Astrocyte of the spinal cord (primary cell): ENCODE results near the gene AUH.

ENCODE experiments used
- DNase-seq: peaks from one replicate; pipeline ENCODE4 v3.0.0; 2011; ENCODE audit warnings: low read depth, low spot score
- H3K4me3 ChIP-seq: 2 replicates; pipeline ENCODE4 v1.5.1; 2011; ENCODE audit warnings: low read depth, mild to moderate bottlenecking, low read length, moderate library complexity
- in situ Hi-C: cut with HindIII; loops from 2 replicates; pipeline ENCODE4 v1.10.0; 2017; ENCODE audit warnings: low sequenced_read_pairs
- TF ChIP-seq, protein P1 (sequence below): IDR thresholded peaks from 2 replicates; pipeline ENCODE4 v1.5.1; 2012; ENCODE audit warnings: low read depth, mild to moderate bottlenecking, low read length, inconsistent platforms

AUH gene

DNA sequence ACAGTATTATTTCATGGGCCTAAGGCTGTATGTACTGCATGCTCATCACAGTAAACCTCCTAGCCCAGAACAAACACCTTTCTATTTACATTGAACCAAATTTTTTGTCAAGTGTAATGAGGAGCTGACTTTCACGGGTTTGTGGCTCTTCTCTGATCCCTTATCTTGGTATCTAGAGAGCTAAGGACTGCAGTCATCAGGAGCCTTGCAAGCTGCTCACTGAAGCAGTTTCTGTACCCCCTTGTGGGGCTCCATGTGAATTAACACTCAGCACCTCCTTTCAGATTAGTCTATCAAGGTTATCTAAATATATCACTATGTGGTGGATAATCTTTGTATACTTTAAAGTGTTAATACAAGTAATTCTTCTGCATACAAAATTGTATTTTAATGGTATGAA lies 108.2 kb downstream of the AUH start:
- TF ChIP-seq, protein P1, sequence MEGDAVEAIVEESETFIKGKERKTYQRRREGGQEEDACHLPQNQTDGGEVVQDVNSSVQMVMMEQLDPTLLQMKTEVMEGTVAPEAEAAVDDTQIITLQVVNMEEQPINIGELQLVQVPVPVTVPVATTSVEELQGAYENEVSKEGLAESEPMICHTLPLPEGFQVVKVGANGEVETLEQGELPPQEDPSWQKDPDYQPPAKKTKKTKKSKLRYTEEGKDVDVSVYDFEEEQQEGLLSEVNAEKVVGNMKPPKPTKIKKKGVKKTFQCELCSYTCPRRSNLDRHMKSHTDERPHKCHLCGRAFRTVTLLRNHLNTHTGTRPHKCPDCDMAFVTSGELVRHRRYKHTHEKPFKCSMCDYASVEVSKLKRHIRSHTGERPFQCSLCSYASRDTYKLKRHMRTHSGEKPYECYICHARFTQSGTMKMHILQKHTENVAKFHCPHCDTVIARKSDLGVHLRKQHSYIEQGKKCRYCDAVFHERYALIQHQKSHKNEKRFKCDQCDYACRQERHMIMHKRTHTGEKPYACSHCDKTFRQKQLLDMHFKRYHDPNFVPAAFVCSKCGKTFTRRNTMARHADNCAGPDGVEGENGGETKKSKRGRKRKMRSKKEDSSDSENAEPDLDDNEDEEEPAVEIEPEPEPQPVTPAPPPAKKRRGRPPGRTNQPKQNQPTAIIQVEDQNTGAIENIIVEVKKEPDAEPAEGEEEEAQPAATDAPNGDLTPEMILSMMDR: no peak
- in situ Hi-C loops: no loop called here
- DNase-seq: no peak
- no peak overlapping the region for H3K4me3 ChIP-seq

DNA sequence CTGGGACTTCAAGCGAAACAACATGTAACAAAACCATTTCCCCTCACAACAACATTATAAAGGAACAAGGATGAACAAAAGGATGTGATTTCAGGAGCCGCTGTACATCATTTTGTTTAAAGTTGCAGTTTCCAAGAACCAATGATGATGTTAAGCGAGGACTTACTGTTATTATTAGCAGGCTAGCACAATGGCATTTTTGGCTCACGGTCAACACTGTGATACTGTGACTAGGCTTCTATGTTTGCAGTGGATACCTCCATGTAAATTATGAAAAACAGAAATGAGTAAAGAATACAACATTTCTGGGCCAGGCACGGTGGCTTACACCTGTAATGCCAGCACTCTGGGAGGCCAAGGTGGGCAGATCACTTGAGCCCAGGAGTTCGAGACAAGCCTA lies 113.0 kb downstream of the AUH start:
- no peak for DNase-seq
- H3K4me3 ChIP-seq: no peak overlapping the region
- in situ Hi-C loops: no loop called here
- TF ChIP-seq, protein P1: no peak

DNA sequence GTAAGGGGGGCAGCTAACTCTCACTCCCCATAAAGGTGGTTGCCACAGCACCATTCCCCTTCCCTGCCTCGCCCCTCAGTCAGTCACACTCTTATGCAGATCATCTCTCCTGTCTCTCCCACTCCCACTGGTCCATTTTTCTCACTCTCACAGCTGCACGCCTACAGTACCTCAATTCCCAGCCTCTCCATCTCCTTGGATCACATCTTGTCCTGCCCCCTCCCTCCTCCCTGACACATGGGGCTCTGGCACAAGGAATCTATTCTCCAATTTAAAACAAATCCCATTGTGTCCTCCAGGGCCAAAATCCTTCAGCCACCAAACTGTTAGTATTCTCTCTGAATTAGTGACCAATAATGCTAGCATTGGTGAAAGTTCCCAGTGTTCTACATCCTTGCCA lies 114.4 kb downstream of the AUH start:
- in situ Hi-C loops: no loop called here
- DNase-seq: no peak
- no peak overlapping the region for H3K4me3 ChIP-seq
- TF ChIP-seq, protein P1: no peak

DNA sequence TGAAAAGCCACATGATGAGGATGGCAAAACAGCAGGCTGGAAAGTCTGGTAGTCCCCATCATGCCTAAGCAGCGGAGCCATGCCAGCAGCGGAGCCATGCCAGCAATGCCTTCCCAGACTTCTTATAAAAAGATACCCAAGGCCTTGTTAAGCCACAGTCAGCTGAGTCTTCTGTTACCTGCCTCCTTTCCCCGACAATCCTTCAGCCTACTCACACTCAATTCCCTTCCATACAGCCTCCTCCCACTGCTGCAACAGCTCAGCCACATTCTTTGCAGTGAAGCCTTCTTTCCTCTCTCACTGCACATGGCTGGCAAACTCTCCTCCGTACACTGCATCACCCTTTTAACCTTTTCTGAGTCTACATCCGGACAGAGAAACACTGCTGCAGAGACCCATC lies 114.9 kb downstream of the AUH start:
- no peak for DNase-seq
- TF ChIP-seq, protein P1: no peak
- in situ Hi-C loops: no loop called here
- no peak overlapping the region for H3K4me3 ChIP-seq

DNA sequence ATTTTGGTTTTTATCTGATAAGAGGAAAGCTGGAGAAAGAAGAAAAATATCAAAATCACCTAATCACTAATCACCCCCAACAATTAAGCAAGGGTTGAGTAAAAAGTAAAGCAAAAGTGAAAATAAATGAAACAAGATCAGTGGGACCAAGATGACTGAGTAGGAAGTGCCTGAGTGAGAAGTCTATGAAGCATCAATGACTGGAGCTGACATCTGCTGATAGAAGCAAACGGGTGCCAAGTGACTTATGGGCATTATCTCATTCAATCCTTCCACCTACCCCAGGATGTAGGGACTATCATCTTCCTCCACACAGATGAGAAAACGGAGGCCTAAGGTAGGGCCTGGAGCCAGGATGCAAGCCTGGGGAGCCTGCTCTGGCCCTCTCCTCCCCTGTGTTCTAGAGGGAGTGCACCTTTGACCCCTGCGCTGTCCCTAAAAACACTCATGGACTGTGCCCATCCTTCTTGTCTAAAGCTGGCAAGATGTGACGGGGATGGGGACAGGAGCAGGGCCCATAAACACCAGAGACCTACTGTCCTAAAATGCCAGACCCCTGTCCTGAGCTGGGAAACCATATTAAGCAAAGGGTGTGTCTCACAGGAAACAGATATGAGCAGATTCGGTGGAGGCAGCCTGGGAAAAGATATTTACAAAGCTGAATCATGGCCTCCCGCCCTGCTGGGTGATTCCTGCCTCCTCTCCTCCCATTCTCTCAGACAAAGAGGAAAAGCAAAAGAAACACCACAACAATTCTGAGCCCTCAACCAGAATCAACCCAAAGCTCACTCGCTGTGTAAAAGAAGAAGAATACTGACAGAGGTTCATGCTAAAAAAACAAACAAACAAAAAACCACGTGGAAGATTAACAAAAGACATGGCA lies 116.0 kb downstream of the AUH start:
- in situ Hi-C loops: no loop called here
- no peak overlapping the region for H3K4me3 ChIP-seq
- peak; percentile 62 for DNase-seq
- TF ChIP-seq, protein P1: no peak

DNA sequence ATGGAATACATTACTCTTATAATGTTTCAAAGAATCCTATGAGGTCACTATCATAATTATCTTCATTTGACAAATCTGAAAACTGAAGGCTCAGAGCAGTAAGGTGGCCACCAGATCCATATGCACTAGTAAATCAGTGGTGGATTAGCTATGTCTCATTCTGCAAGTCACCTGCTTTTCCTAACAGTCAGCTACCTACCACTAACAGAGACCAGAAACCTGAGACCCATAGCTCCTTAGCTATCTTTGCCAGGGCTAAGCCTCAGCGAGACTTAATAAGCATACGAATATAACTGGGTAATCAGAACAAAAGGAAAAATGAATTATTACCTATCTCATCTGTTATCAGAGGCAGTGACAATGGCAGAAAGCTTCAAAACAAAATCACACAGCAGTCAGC lies 118.7 kb downstream of the AUH start:
- no peak for DNase-seq
- TF ChIP-seq, protein P1: no peak
- no peak overlapping the region for H3K4me3 ChIP-seq
- in situ Hi-C loops: no loop called here
